Mesothelial cell of epicardium (in vitro differentiated cells): ENCODE data around the gene ATRNL1. TPM values are rescaled to one million over a fixed set of nuclear protein-coding genes. Genes with fewer than 3 reads are reported as not detected.

Experiments
- DNase-seq, 2 experiments: peaks; one replicate each; pipeline ENCODE4 v3.0.0; 2021; ENCODE audit warnings: low spot score in 2 of 2; ENCODE audit not compliant: unreplicated experiment in 2 of 2
- H3K27ac Mint-ChIP-seq: 2 replicates; pipeline ENCODE4 v1.8.0; 2021; ENCODE audit warnings: mixed read lengths
- H3K27me3 Mint-ChIP-seq: 2 replicates; pipeline ENCODE4 v1.8.0; 2021; ENCODE audit warnings: low read depth, mixed read lengths
- H3K36me3 Mint-ChIP-seq: 2 replicates; pipeline ENCODE4 v1.8.0; 2021; ENCODE audit warnings: mixed read lengths
- H3K4me1 Mint-ChIP-seq: 2 replicates; pipeline ENCODE4 v1.8.0; 2021; ENCODE audit warnings: mixed read lengths
- H3K4me3 Mint-ChIP-seq: 2 replicates; pipeline ENCODE4 v1.8.0; 2021; ENCODE audit warnings: mild to moderate bottlenecking, moderate library complexity, mixed read lengths
- H3K9me3 Mint-ChIP-seq: 2 replicates; pipeline ENCODE4 v1.8.0; 2021; ENCODE audit warnings: mixed read lengths
- CTCF ChIP-seq: fragments of 200-600 bp; sonication (generic); IDR thresholded peaks from one replicate; pipeline ENCODE4 v1.5.0; 2021; ENCODE audit warnings: antibody characterized with exemption; ENCODE audit not compliant: unreplicated experiment
- total RNA-seq: library from RNA; stranded (reverse); gene quantifications from 3 replicates; pipeline ENCODE4 v1.2.1, GENCODE V29; 2021

ATRNL1 gene
- total RNA-seq, 1 donor from 2014 or later: 39.6 TPM

GRCh38 chr10:115974816-115975430 lies 881.8 kb downstream of the ATRNL1 start:
- peaks cover 4% of the 10 kb centered on the region for H3K9me3 Mint-ChIP-seq
- DNase-seq: no peak
- no peak overlapping the region for H3K4me3 Mint-ChIP-seq
- no peak for TF ChIP-seq CTCF
- H3K27ac Mint-ChIP-seq: no peak overlapping the region
- H3K4me1 Mint-ChIP-seq: peaks cover 2% of the 10 kb centered on the region
- peaks cover 3% of the 10 kb centered on the region for H3K36me3 Mint-ChIP-seq
- H3K27me3 Mint-ChIP-seq: peaks cover 52% of the 10 kb centered on the region

- Mint-ChIP-seq H3K4me3 (no peak overlapping the region), H3K27ac (no peak overlapping the region), H3K27me3 (peaks cover 52% of the 10 kb centered on the region), H3K36me3 (peaks cover 3% of the 10 kb centered on the region), H3K4me1 (peaks cover 3% of the 10 kb centered on the region), H3K9me3 (peaks cover 4% of the 10 kb centered on the region)
- no peak for TF ChIP-seq CTCF
- DNase-seq: no peak
Measured at GRCh38 chr10:115975506-115975905, 882.3 kb downstream of the ATRNL1 start.

GRCh38 chr10:115976342-115976741 lies 883.2 kb downstream of the ATRNL1 start:
- DNase-seq: no peak
- TF ChIP-seq CTCF: no peak
- Mint-ChIP-seq H3K4me3 (no peak overlapping the region), H3K36me3 (peaks cover 3% of the 10 kb centered on the region), H3K9me3 (peaks cover 4% of the 10 kb centered on the region), H3K4me1 (peaks cover 10% of the 10 kb centered on the region), H3K27me3 (peaks cover 48% of the 10 kb centered on the region), H3K27ac (no peak overlapping the region)

GRCh38 chr10:115977855-115978254 lies 884.7 kb downstream of the ATRNL1 start:
- Mint-ChIP-seq H3K4me3 (no peak overlapping the region), H3K27ac (no peak overlapping the region), H3K36me3 (peaks cover 3% of the 10 kb centered on the region), H3K27me3 (peaks cover 41% of the 10 kb centered on the region), H3K9me3 (peaks cover 4% of the 10 kb centered on the region), H3K4me1 (peaks cover 23% of the 10 kb centered on the region)
- no peak for TF ChIP-seq CTCF
- DNase-seq: no peak

- Mint-ChIP-seq H3K27ac (no peak overlapping the region), H3K4me1 (peaks cover 23% of the 10 kb centered on the region), H3K27me3 (peaks cover 34% of the 10 kb centered on the region), H3K36me3 (peaks cover 4% of the 10 kb centered on the region), H3K9me3 (peaks cover 8% of the 10 kb centered on the region), H3K4me3 (no peak overlapping the region)
- no peak for DNase-seq
- no peak for TF ChIP-seq CTCF
Measured at GRCh38 chr10:115979576-115979975, 886.4 kb downstream of the ATRNL1 start.

- TF ChIP-seq CTCF: no peak
- Mint-ChIP-seq H3K27ac (no peak overlapping the region), H3K4me3 (no peak overlapping the region), H3K36me3 (peaks cover 4% of the 10 kb centered on the region), H3K4me1 (peaks cover 23% of the 10 kb centered on the region), H3K9me3 (peaks cover 14% of the 10 kb centered on the region), H3K27me3 (peaks cover 30% of the 10 kb centered on the region)
- DNase-seq: no peak
Measured at GRCh38 chr10:115980470-115980869, 887.3 kb downstream of the ATRNL1 start.
